SK-MEL-5 (cell line): ENCODE data around the gene DNER. TPM values are rescaled to one million over a fixed set of nuclear protein-coding genes. Genes with fewer than 3 reads are reported as not detected.
"Not testable (repeated sequence)": the region's sequence is repeated elsewhere in the genome, so short reads cannot be mapped to it uniquely, and the experiment has no call there.

Source experiments
- DNase-seq: peaks from one replicate; pipeline ENCODE4 v3.0.0-alpha.2; 2016; ENCODE audit warnings: low read depth, low spot score
- in situ Hi-C: cut with HindIII; loops from 2 replicates; pipeline ENCODE4 v1.10.0; 2016; ENCODE audit warnings: low sequenced_read_pairs, high pct_unique_total_duplicates, low pct_unique_long_range_greater_than_20kb
- total RNA-seq: library from RNA; depleted of rRNA; stranded (reverse); fragments of >200 nt; shearing (Covaris generic); gene quantifications from 2 replicates; pipeline ENCODE4 v1.2.3, GENCODE V29; 2014

The DNER gene
- total RNA-seq, 1 experiment from 2014 or later, result 34.3 TPM

GRCh38 chr2:229506699-229507098 lies 207.7 kb downstream of the DNER start:
- DNase-seq, in situ Hi-C loops: not testable (repeated sequence)

- in situ Hi-C loops, result no loop called here
- no peak for DNase-seq
Observed at GRCh38 chr2:229501051-229501794, 213.1 kb downstream of the DNER start.

GRCh38 chr2:229492034-229492433 lies 222.3 kb downstream of the DNER start:
- DNase-seq, result no peak
- in situ Hi-C loops, result no loop called here

GRCh38 chr2:229490167-229490566 lies 224.2 kb downstream of the DNER start:
- in situ Hi-C loops, result no loop called here
- DNase-seq, result no peak

GRCh38 chr2:229489016-229489415 lies 225.3 kb downstream of the DNER start:
- in situ Hi-C loops, result no loop called here
- DNase-seq, result peak; percentile 5

GRCh38 chr2:229488232-229488631 lies 226.1 kb downstream of the DNER start:
- in situ Hi-C loops, result no loop called here
- DNase-seq, result no peak

GRCh38 chr2:229486673-229487072 lies 227.7 kb downstream of the DNER start:
- DNase-seq, result no peak
- in situ Hi-C loops, result no loop called here

- in situ Hi-C loops, result no loop called here
- DNase-seq, result no peak
Observed at GRCh38 chr2:229485857-229486256, 228.5 kb downstream of the DNER start.

GRCh38 chr2:229477269-229477755 lies 237.0 kb downstream of the DNER start:
- in situ Hi-C loops, result no loop called here
- no peak for DNase-seq

GRCh38 chr2:229475778-229476177 lies 238.6 kb downstream of the DNER start:
- DNase-seq, result no peak
- in situ Hi-C loops, result no loop called here

- in situ Hi-C loops, result no loop called here
- DNase-seq, result no peak
Observed at GRCh38 chr2:229474125-229474524, 240.2 kb downstream of the DNER start.

- no peak for DNase-seq
- in situ Hi-C loops, result no loop called here
Observed at GRCh38 chr2:229470781-229471180, 243.6 kb downstream of the DNER start.

GRCh38 chr2:229467783-229468182 lies 246.6 kb downstream of the DNER start:
- in situ Hi-C loops, result no loop called here
- no peak for DNase-seq

- in situ Hi-C loops, result no loop called here
Observed at GRCh38 chr2:229463841-229464346, 250.5 kb downstream of the DNER start.

GRCh38 chr2:229462112-229462511 lies 252.2 kb downstream of the DNER start:
- in situ Hi-C loops, result no loop called here

More at GRCh38 chr2:229463841-229464346, 250.5 kb downstream of the DNER start:
- DNase-seq, result no peak

GRCh38 chr2:229456091-229456490 lies 258.3 kb downstream of the DNER start:
- no peak for DNase-seq
- in situ Hi-C loops, result no loop called here

More at GRCh38 chr2:229462112-229462511, 252.2 kb downstream of the DNER start:
- DNase-seq, result no peak

- in situ Hi-C loops, result no loop called here
- peak; percentile 29 for DNase-seq
Observed at GRCh38 chr2:229454934-229455631, 259.3 kb downstream of the DNER start.

GRCh38 chr2:229453230-229453629 lies 261.1 kb downstream of the DNER start:
- no peak for DNase-seq
- in situ Hi-C loops, result no loop called here

GRCh38 chr2:229451852-229452251 lies 262.5 kb downstream of the DNER start:
- in situ Hi-C loops, result no loop called here
- DNase-seq, result no peak
